Posterior vena cava (tissue), 2 donors: Measurements from ENCODE around the gene GRK3. TPM values are rescaled to one million over a fixed set of nuclear protein-coding genes. Genes with fewer than 3 reads are reported as not detected.

Source experiments
- DNase-seq: peaks from one replicate; pipeline ENCODE4 v3.0.0-alpha.2; 2020; ENCODE audit warnings: low spot score
- intact Hi-C, 2 donors: fragments of 100-400 bp; cut with DNase I; formaldehyde crosslinking; loops; one replicate each; pipeline versions ENCODE4 v1.14.1 to v1.14.2; 2022 to 2023
- total RNA-seq, 2 donors: library from RNA; stranded (reverse); fragmentation: NEBNext Ultra II Directional; extraction: Animal tissue kit (Norgen Biotek cat#: 25700); gene quantifications; one replicate each; pipeline ENCODE4 v1.2.1, GENCODE V29; 2021
- donor health status: DM: yes; HTN: yes; CAD: no.
- donor health status: DM: yes; HTN: yes; CAD: no.

GRK3 gene
- total RNA-seq, 2 donors from 2014 or later = 7.7 to 8.2 TPM

DNA sequence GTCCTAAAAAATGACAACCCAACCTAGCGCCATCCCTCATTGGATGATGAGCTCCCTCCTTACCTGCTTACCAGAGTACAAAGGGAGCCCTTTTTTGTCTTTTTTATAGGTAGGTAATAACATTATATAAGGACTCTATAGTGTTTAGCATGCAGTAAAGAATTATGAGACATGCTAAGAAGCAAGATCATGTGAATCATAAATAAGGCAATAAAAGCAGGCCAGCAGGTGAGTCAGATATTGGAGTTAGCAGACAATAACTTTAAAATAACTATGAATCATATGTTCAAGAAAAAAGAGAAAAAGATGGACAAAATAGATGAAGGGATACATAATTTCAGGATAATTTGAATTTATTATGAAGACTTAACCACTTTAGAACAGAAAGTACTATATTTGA lies 81.5 kb downstream of the GRK3 start:
- no peak for DNase-seq
- intact Hi-C loops = loop anchor here in 1 of 2 donors (1.0 kb wide), 1 partner anchor 26 kb away; no protein-coding TSS in a partner anchor

DNA sequence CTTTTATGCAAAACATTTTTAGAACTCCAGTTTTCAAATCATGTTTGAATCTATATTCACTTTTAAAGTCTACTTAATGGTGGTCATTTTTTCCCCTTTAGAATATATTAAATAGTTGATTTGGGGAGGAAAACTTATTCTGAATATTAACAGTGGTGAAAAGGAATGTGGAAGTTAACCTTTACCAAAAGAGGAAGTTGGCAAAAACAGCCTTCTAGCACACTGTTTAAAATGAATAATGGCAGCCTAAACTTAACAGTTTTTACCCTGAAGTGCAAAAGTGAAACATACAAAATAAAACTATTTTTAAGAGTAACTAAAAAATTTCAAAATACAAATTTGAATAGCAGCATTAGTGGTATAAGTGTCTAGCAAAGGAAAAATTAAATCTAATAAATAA lies 86.4 kb downstream of the GRK3 start:
- intact Hi-C loops = no loop called here
- DNase-seq = no peak

DNA sequence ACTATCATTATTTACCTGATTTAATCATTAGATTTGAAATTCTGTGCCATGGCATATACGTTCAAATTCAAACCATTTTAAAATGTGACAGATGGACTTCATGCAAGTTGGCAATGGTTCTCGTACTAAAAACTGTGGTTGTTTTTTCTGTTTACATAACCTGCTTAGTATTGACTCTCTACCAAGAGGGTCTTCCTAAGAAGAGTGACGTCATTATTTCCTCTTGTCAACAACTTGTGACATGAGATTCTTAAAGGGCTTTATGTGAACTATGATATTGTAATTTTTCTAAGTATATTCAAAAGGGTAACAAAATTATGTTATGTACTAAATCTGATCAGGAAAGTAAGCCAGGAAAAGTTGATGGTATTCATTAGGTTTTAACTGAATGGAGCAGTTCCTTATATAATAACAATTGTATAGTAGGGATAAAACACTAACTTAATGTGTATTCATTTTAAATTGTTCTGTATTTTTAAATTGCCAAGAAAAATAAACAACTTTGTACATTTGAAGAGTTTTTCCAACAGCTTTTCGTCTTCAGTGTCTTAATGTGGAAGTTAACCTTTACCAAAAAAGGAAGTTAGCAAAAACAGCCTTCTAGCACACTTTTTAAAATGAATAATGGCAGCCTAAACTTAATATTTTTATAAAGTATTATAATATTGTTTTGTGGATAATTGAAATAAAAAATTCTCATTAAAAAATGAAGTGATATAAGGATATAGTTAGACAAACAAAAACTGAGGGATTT lies 87.0 kb downstream of the GRK3 start:
- no peak for DNase-seq
- intact Hi-C loops = no loop called here

DNA sequence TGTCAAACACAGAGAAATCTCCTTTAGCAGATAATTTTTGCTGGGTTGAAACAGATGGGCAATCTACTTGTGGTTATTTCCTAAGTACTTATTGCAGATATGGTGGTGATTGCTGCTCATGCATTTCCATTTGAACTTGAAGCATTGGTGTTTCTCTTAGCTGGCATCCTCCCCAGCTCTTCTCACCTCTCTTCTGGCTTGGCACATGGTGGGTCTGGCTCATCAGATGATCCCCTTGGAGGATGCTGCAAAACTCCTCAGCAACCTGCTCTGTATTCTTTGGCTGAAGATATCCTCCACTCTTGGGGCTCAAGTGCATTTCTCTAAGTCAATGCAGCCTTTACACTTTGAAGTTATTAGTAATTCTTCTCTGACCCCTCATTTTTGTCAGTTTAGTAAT lies 90.2 kb downstream of the GRK3 start:
- intact Hi-C loops = no loop called here
- DNase-seq = no peak

DNA sequence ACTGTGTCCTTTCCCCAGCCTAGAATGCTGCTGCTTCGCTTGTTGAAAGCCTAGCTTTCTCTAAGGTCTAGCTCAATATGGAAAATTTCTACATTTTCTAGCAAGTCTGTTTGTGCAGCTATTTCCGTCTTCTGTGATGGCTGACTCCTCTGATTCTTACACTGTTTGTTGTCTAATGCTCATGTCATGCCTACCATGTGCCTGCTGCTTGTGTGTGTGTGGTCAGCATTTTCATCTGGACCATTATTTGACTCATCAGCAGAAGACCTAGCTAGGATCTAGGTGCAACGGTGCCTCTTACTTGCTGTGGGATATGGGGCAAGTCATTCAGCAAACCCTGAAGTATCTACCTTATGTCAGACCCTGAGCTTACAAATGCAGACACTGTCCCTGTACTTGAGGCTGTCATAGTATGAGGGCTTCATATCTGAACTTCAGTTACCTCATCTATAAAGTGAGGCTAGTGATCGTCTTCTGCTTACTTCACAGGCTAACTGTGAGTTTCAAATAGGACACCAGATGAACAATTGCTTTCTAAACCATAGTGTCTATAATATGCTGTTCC lies 91.0 kb downstream of the GRK3 start:
- DNase-seq = no peak
- intact Hi-C loops = no loop called here

DNA sequence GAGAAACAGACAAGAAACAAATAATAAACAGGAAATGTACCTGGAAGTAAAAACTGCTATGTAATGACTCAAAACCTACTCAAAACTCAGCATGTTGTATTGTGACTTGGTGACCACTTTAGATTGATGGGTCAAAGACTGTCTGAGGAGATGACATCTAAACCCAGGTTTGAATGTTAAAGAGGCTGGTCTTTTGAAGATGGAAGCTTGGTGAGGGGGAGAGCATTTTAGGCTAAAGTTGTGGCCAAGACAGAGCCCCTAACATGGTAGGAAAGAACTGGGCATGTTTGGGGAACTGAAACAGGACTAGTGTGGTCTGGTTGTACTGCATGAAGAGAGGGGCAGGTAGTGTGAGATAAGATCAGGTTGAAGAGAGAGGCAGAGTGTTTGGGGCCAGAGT lies 92.2 kb downstream of the GRK3 start:
- DNase-seq = no peak
- intact Hi-C loops = no loop called here

DNA sequence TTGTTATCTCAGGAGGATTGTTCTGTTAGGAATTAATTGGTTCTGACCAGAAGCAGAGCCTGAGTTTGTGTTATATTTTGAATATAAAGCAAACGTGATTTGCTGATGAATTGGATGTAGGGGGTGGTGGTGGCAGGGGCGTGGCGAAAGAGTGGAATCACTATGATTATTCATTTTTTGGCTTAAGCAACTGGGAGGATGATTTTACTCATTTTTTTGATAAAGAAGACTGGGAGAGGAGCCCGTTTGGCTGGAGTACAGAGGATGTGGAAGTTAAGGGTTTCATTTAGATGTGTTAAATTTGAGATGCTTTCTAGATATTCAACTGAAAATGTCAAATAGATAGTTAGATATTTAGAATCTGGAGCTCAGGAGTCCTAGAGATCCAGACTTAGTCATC lies 94.2 kb downstream of the GRK3 start:
- intact Hi-C loops = no loop called here

DNA sequence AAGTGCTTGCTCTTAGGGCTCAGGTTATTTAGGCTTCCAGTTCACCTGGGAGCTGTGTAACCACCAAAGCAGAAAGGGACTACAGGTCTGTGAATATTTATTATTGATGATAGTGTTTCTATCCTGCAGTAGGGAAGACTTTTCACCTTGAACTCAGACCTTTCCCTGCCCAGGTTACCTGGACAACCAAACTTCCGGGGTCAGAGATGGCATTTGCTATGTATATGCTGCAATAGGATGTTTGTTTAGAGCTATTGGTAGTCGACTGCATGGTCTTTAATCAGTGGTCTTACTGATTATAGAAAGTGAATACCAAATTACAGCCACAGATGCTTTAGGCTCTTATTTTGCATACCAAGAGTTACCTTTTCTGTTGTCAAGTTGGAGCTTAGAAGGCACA lies 94.9 kb downstream of the GRK3 start:
- no peak for DNase-seq
- intact Hi-C loops = no loop called here

More for the DNA sequence above, 94.2 kb downstream of the GRK3 start:
- DNase-seq = no peak

DNA sequence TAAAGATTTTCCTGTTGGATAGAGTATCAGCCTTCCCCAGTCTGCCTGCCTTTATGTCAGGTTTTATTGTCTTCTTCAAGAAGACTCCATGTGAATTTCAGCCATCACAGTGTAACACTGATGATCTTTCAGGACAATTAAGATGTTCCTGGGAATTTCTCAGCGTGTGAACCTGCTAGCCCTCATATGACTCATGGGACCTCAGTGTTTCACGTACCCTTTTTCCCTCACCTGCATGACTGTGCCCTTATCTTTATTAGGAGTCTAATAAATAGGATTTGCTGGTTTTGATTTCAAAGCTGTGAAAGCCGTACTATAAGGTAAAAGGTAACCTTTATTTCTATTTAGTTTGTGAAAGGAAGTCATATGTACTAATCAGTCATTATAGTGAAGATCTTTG lies 95.9 kb downstream of the GRK3 start:
- intact Hi-C loops = no loop called here

DNA sequence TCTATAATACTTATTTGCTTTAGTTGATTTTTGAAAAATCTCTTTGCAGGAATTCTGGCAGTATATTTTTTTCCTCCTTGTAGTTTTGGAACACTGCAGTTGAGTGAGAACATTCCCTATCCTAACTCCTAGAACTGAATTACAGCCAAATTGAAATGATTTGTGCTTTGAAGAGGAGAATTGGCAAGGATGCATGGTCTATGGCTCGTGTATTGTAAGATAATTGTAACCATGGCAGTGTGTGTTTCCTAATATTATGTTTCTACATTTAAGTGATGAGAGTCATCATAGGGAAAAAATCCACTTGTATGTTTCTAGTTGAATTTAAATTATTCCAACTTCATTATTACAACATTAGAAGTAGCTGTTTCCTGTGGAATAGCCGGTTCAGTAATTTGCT lies 96.6 kb downstream of the GRK3 start:
- no peak for DNase-seq
- intact Hi-C loops = no loop called here

More for the DNA sequence above, 95.9 kb downstream of the GRK3 start:
- no peak for DNase-seq

DNA sequence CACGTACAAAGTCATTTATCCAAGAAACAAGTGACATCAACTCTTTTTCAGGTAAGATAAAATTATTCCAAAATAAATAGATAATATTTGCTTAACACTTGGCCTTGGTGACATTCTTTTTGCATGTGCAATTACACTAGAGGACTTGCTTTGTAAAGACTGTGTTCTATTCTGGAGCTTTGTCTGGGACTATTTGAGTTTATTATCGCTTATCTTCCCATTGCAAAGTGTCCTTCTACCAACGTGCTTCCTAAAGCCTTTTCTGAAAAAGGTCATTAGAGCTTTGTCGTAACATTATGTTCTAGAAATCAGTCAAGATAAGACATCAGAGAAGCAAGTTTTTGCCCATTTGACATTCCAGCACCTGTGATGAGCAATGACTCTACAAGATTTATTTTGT lies 99.2 kb downstream of the GRK3 start:
- no peak for DNase-seq
- intact Hi-C loops = no loop called here

DNA sequence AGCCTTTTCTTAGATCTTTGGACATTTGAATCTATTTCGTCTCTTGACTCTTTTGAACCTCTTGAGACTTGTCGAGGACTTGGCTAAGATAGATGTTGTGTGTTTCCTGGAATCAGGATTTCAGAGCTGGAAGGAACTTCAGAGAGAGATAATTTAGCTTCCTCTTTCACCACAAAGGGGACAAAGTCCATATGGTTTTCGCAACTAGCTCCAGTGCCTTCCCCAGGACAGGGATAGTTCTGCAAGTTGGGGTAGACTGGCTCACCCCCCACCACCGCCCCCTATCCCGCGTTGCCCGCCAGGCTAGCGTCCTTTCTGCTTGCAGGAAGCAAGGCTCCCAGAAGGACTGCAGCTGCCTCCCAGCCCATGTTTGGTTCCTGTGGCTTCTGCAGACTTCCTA lies 101.8 kb downstream of the GRK3 start:
- peak; percentile 90 for DNase-seq
- intact Hi-C loops = no loop called here

DNA sequence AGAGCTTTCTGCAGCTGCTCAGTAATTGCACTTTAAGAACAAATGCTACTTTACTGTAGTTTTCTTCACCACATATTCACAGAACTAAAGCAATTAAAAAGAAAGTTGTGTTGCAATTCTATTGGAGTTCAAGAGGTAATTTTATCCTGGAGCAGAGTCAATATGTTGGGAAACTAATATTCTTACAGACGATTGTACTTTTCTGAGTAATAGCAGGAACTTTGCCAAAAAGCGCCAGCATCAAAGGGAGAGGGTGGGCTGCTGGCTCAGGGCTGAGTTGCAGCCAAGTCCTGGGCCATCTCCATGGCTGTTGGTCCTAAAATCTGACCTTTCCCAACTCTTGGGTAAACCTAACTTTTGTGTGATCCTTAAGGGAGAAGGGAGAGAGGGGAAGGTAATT lies 104.0 kb downstream of the GRK3 start:
- no peak for DNase-seq
- intact Hi-C loops = no loop called here

DNA sequence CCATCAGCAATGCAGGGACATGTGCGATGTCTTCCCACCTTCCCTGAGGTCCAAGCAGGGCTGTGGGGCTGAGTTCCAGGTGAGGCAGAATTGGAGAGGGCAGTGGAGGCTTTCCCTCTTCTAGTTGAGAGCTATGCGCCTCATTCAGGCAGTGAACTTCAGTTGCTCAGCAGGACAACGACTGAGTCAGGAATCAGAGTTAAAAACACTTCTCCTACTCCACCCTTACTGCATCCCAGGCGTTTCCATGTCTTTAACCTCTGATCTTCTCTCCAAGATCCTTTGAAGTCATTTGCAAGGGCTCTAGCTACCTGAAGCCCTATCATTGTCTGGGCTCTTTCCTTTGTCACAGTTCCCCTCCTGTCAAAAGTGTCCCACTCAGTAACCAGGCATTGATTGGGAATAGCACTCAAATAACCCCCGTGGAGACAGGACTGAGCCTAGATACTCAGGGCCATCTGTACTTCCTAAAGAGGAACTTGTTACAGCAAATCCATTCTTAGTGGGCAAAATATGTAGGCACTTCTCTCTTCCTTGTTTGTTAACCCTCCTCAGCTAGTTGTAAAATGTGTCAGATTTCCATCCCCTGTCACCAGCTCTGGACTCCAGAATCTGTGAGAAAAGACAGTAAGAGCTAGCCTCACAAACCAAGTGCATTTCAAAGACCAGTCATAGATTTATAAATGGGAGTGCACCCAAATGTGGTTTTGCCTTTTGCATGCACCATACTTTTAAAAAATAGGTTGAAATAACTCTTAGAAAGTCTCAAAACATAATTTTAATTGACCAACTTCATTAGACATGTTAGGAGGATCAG lies 105.0 kb downstream of the GRK3 start:
- DNase-seq = no peak
- intact Hi-C loops = no loop called here

DNA sequence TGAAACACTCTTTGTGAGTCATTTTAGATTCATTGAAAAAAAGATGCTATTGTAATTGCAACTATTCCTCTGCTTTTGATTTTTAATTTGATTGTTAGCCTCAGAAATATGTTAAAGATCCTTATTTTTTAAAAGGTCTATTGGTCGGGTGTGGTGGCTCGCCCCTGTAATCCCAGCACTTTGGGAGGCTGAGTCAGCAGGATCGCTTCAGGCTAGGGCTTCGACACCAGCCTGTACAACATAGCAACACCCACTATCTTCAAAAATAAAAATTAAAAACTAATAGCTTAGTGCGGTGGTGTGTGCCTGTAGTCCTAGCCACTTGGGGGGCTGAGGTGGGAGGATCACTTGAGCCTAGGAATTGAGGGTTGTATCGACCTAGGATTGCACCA lies 105.6 kb downstream of the GRK3 start:
- intact Hi-C loops = no loop called here

DNA sequence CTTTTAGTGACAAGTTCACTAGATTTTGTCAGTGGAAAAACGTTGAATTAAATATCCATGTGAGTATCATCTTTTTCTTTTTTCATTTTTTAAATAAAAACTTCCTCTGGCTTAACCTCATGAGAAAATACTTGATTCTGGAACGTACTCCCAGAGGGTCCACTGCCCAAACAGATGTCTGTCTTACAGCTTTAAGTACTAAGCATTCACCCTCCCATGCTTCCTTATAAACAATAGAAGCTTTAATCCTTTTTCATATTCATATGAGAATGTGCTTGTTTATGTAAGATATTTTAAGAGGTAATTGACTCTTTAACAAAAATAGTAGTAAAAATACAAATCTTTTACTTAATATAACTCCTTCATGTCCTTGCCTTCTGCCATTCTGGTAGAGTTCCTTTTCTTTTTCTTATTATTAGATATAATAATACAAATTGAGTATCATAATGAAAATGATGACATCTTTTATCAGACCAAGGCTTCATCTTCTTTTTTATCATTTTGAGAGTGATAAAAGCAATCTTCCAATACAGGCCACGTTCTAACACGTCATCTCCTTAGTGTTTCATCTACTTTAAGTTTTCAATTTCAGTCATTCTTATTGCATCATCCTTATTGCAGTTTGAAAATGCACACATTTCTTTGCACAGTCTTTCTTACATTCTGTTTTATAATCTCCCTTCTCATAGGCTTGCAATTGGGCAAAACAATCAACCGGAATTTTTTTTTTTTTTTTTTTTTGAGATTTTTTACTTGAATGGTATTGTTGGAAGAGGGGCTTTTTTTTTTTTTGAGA lies 108.0 kb downstream of the GRK3 start:
- DNase-seq = no peak
- intact Hi-C loops = no loop called here

More for the DNA sequence above, 105.6 kb downstream of the GRK3 start:
- DNase-seq = no peak

DNA sequence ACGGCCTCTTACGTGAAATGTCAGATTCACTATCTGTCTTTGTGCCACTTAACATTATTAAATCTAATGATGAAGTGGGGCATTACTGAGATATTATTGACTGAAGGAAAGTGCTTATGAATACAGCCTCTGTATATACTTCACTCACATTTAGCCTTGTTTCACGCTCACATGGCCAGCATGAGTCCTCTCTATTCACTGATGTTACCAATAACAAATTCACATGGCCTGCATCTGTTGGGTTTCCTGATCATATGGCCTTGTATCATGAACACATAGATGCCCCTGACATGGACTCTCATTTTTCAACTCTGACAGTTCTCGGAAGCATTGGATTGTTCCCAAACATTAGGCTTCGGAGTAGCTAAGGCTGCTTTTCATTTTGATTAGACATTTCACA lies 109.2 kb downstream of the GRK3 start:
- intact Hi-C loops = no loop called here
- DNase-seq = no peak

DNA sequence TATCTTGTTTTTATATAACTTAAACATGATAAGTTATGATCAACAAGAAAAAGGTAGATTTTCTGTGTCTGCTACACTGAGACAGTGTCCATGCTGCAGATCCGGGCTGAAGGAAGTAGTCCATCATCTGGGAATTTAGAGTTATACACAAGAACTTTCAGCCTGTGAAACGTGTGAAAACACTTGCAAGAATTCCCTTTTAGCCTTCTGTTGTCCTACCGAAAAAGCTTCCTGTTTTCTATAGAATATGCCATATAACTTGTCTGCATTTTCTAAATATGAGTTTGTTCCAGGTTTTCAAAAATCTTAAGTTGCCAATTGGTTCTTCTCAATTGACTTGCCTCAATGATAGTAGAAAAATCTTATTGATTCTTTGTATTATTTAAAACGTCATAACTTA lies 113.2 kb downstream of the GRK3 start:
- no peak for DNase-seq
- intact Hi-C loops = no loop called here

DNA sequence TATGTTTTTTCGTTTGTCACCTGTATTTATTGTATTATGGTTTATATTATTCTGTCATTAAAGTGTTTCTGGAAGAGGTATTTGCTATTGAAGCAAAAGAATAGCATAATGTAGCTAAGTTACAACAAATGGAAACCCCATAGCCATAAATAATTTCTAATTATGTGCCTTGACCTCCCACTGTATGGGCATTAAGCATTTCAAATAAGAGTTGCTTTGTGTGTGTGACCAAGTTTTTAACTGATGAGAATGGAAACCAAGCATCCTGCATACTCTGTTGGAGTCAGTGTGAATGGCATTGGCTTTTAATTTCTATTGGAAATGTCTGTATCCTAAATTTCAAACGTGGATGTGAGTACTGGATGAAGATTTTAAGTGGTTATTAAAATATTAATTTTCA lies 115.6 kb downstream of the GRK3 start:
- intact Hi-C loops = no loop called here
- no peak for DNase-seq

DNA sequence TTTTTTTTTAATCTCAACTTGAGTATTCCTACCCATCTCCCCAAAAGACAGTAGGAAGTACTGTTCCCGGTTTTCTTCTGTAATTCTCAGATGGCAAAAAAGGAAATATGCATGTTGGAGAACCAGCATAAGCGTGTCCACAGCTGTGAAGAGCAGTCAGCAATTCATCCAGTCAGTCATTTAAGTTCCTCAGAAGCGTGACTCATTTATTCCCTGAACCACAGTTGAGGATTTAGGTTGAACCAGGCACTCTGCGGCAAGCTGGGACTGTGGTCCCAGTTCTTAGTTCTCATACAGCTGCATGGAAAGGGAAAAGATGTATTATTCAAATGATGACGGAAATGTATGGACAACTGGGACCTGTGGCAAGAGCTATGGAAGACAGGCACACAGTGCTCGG lies 116.5 kb downstream of the GRK3 start:
- intact Hi-C loops = no loop called here
- DNase-seq = no peak
